Activated gamma-delta T cell treated with anti-CD3 and anti-CD28 coated beads, Interleukin-2, amount 50 U/mL, for 16 hours (primary cell): Measurements from ENCODE around the gene HOXD11.
A peak's percentile ranks its signal among the peaks of the same experiment; 100 is the strongest.

ENCODE experiments used
- DNase-seq: peaks from one replicate; pipeline ENCODE4 v3.0.0-alpha.2; 2020; ENCODE audit warnings: low read depth

HOXD11 gene

GRCh38 chr2:176122052-176122682, 15.1 kb downstream of the HOXD11 start:
- DNase-seq, result no peak

GRCh38 chr2:176122683-176123410, 15.8 kb downstream of the HOXD11 start, which contains the start of gene HOXD9:
Gene HOXD9, plus strand, starts transcription at chr2:176122719. Its CDS starts 50 bp downstream, at chr2:176122769.
- no peak for DNase-seq

- no peak for DNase-seq
These were observed 16.5 kb downstream of the HOXD11 start for GRCh38 chr2:176123411-176124109.

GRCh38 chr2:176124110-176124946, 17.2 kb downstream of the HOXD11 start:
- no peak for DNase-seq

GRCh38 chr2:176124947-176125771, 18.1 kb downstream of the HOXD11 start:
- DNase-seq, result no peak

- DNase-seq, result no peak
These were observed 18.6 kb downstream of the HOXD11 start for GRCh38 chr2:176125772-176126054.

- DNase-seq, result peak; percentile 51
These were observed 20.1 kb downstream of the HOXD11 start for GRCh38 chr2:176126929-176127773.

- DNase-seq, result no peak
These were observed 20.6 kb downstream of the HOXD11 start for GRCh38 chr2:176127774-176128072.

GRCh38 chr2:176128172-176128981, 21.3 kb downstream of the HOXD11 start:
- DNase-seq, result no peak

GRCh38 chr2:176128982-176129796, 22.1 kb downstream of the HOXD11 start, which contains the start of gene HOXD8:
Gene HOXD8, plus strand, starts transcription at chr2:176129705. Its CDS starts 662 bp downstream, at chr2:176130367.
- DNase-seq, result no peak

- DNase-seq, result no peak
These were observed 22.7 kb downstream of the HOXD11 start for GRCh38 chr2:176129813-176130146.

- DNase-seq, result no peak
These were observed 23.3 kb downstream of the HOXD11 start for GRCh38 chr2:176130147-176130956.

GRCh38 chr2:176130957-176131847, 24.1 kb downstream of the HOXD11 start:
- DNase-seq, result no peak

GRCh38 chr2:176131848-176132158, 24.7 kb downstream of the HOXD11 start:
- DNase-seq, result no peak

- DNase-seq, result no peak
These were observed 25.4 kb downstream of the HOXD11 start for GRCh38 chr2:176132205-176133171.

- no peak for DNase-seq
These were observed 26.3 kb downstream of the HOXD11 start for GRCh38 chr2:176133389-176133788.
